ENCODE measurements around the gene LRRC3C.

Gene LRRC3C

GRCh38 chr17:39923836-39924690, 3.5 kb upstream of the LRRC3C start:
- no peak for DNase-seq (ENCODE audit: low spot score)

- no peak for DNase-seq (ENCODE audit: low spot score)
Observed at GRCh38 chr17:39924691-39925055, 2.9 kb upstream of the LRRC3C start.

GRCh38 chr17:39925282-39926134, 2.0 kb upstream of the LRRC3C start:
- DNase-seq (ENCODE audit: low spot score): no peak

GRCh38 chr17:39926135-39926587, 1.4 kb upstream of the LRRC3C start:
- DNase-seq (ENCODE audit: low spot score): no peak

GRCh38 chr17:39926588-39927100, 888 bp upstream of the LRRC3C start:
- peak; percentile 70 for DNase-seq (ENCODE audit: low spot score)

GRCh38 chr17:39927929-39928857, 661 bp downstream of the LRRC3C start:
- no peak for DNase-seq (ENCODE audit: low spot score)

GRCh38 chr17:39928858-39929645, 1.5 kb downstream of the LRRC3C start:
- no peak for DNase-seq (ENCODE audit: low spot score)

GRCh38 chr17:39929646-39930407, 2.3 kb downstream of the LRRC3C start:
- no peak for DNase-seq (ENCODE audit: low spot score)

- no peak for DNase-seq (ENCODE audit: low spot score)
Observed at GRCh38 chr17:39933912-39934311, 6.4 kb downstream of the LRRC3C start.

- DNase-seq (ENCODE audit: low spot score): no peak
Observed at GRCh38 chr17:39934324-39934723, 6.8 kb downstream of the LRRC3C start.

- no peak for DNase-seq (ENCODE audit: low spot score)
Observed at GRCh38 chr17:39935909-39936308, 8.4 kb downstream of the LRRC3C start.

- no peak for DNase-seq (ENCODE audit: low spot score)
Observed at GRCh38 chr17:39937447-39937846, 9.9 kb downstream of the LRRC3C start.

- no peak for DNase-seq (ENCODE audit: low spot score)
Observed at GRCh38 chr17:39938140-39938869, 10.8 kb downstream of the LRRC3C start.

- no peak for DNase-seq (ENCODE audit: low spot score)
Observed at GRCh38 chr17:39939106-39939505, 11.6 kb downstream of the LRRC3C start.

- no peak for DNase-seq (ENCODE audit: low spot score)
Observed at GRCh38 chr17:39939588-39940419, 12.3 kb downstream of the LRRC3C start.

- no peak for DNase-seq (ENCODE audit: low spot score)
Observed at GRCh38 chr17:39943702-39944392, 16.3 kb downstream of the LRRC3C start.

GRCh38 chr17:39944393-39944711, 16.8 kb downstream of the LRRC3C start:
- DNase-seq (ENCODE audit: low spot score): no peak
